Frontal cortex (tissue), 4 donors: ENCODE data around the gene COL3A1. TPM values are rescaled to one million over a fixed set of nuclear protein-coding genes. Genes with fewer than 3 reads are reported as not detected.
A peak's percentile ranks its signal among the peaks of the same experiment; 100 is the strongest.

Experiments
- DNase-seq, 2 donors: peaks; one replicate each; pipeline ENCODE4 v3.0.0; 2012; ENCODE audit warnings: low spot score in 2 of 2
- FAIRE-seq: peaks from 2 replicates; lab custom pipeline; 2012; peaks lifted over from hg19 to GRCh38; lab: Jason Lieb, UNC
- total RNA-seq: library from RNA; depleted of rRNA; stranded (reverse); fragments of >200 nt; gene quantifications from one replicate; pipeline ENCODE4 v1.2.3, GENCODE V29; 2014
- donor health status: control.
- donor health status: control.
- donor health status: control.

COL3A1 gene
- 88.0 TPM for total RNA-seq

GRCh38 chr2:188974164-188974563, at the start of gene COL3A1:
Gene COL3A1, plus strand, starts transcription at chr2:188974373. Its CDS starts 117 bp downstream, at chr2:188974490.
- FAIRE-seq (no peak), DNase-seq (no peak)

DNA sequence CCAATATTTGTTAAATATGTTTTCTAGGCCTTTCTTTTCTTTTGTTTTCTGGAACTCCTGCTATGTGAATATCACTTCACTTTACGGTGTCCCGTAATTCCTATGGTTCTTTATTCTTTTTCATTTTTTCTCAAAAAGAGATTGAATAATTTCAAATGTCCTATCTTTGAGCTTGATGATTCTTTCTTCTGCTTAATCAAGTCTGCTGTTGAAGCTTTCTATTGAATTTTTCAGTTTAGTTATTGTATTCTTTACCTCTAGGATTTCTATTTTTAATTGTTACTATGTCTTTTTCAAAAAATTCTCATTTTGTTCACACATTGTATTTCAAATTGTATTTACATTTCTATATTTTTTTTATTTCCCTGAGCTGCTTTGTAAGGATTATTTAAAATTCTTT, 45.5 kb upstream of the COL3A1 start:
- FAIRE-seq = no peak
- DNase-seq = no peak

- DNase-seq = no peak
- no peak for FAIRE-seq
These were observed 42.8 kb upstream of the COL3A1 start for GRCh38 chr2:188931361-188931760.

- DNase-seq (no peak), FAIRE-seq (no peak)
These were observed 36.6 kb upstream of the COL3A1 start for GRCh38 chr2:188937228-188938220.

DNA sequence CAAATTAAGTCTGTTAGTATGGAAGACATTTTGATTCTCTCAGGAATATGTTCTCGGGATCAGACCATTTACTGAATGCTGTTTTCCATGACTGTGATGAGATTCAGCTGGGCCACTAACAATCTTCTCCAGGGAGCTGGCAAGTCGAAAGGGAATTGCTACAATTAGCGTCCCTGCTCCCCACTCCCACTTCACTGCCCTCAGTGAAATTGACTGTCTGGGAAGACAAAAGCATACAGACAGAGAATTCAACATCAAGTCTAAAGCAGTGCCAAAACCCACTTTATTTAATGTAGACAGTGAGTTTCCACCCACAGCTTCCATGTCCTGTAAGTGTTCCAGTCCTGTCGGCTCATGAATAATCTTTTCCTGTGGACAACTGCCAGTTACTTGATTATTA, 34.0 kb upstream of the COL3A1 start:
- FAIRE-seq = no peak
- DNase-seq = no peak

DNA sequence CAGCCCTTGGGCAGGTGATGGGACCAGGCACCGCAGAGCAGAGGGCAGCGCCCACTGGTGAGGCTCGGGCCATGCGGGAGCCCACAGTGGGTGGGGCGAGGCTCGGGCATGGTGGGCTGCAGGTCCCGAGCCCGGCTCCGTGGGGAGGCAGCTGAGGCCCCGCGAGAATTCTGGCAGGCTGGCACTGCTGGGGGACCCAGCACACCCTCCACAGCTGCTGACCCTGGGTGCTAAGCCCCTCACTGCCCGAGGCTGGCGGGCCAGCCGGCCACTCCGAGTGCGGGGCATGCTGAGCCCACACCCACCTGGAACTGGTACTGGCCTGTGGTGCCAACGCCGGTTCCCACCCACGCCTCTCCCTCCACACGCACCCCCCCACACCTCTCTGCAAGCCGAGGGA, 29.7 kb upstream of the COL3A1 start:
- DNase-seq = no peak
- FAIRE-seq = no peak

GRCh38 chr2:188949046-188949818, 24.9 kb upstream of the COL3A1 start:
- FAIRE-seq = no peak
- no peak for DNase-seq

- DNase-seq (no peak), FAIRE-seq (no peak)
These were observed 21.3 kb upstream of the COL3A1 start for GRCh38 chr2:188952901-188953300.

DNA sequence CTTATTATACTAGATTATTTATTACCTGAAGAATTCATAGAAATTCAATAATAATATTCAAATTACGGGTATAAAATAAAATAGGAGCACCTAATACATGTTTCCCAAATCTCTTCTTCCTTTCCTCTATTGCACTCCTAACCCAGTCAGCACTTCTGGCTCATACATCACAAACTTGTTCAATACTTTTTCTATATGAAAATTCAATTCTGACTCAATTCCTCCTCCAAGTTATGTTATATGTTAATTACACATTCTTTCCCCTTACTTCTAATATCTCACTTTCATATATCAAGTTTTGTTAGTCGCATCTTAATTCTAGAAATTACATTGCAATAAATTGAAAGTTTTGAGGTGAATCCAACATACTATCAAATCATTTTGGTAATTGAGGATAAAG, 17.9 kb upstream of the COL3A1 start:
- FAIRE-seq (no peak), DNase-seq (no peak)

DNA sequence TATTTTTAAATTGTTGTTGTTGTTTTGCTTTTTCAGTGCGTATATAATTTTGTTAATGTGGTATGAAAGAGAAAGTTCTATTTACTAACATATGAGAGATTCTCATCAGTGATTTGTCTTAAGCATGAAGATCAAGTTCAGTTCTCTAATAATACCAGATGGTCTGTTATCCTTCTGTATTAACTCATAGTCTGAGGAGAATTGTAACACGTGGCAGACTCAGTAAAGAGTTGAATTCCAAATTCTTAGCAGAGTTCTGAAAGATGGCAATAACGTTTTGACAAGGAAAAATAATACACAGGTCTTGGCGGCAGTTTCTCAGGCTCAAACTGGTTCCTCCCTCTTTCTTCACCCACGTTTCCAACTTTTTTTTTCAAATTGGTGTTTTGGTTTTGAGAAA, 17.2 kb upstream of the COL3A1 start:
- no peak for DNase-seq
- no peak for FAIRE-seq

DNA sequence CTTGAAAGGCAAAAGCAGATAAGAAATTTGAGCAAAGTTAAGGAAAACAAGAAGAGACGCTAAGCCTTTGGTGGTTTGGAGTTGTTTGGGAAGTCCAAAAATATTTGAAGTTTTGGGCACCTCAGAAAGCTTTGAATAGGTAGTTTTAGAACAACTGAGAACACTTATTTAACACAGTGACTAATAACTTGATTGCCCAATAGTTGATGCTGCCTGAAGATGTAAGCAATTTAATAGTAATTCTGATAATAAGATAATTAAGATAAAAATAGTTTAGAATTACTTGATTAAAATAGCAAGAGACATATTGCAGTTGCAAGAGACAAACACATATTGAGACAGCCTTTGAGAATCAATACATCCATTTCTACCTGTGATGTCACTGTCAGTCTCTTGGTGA, 16.5 kb upstream of the COL3A1 start:
- DNase-seq (no peak), FAIRE-seq (no peak)

- no peak for DNase-seq
- FAIRE-seq = no peak
These were observed 10.4 kb upstream of the COL3A1 start for GRCh38 chr2:188963741-188964140.

- no peak for FAIRE-seq
- DNase-seq = no peak
These were observed 9.1 kb upstream of the COL3A1 start for GRCh38 chr2:188964976-188965546.

- no peak for DNase-seq
- FAIRE-seq = no peak
These were observed 8.6 kb upstream of the COL3A1 start for GRCh38 chr2:188965563-188965962.

DNA sequence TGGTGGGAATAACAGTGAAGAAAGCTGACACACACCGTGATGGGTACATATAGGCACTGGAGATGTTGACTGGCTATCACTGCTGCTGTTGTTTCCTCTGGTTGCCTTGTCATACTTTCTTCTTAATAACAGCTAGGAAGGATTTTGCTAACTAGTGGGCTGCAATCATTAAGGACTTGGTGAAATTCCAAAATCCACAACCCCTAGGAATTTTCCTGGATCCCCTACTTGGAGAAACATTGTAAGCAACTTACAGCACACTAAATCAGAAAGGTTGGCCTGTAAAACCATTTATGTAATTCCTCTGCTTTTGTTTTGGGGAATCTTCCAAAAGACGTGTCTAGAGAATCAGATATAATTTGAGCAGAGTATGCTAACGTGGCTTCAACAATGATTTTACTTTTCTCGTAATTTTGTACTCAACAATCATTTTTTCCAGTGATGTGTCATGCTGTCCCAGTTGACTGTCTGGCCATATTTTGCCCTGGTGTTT, 8.0 kb upstream of the COL3A1 start:
- FAIRE-seq (no peak), DNase-seq (no peak)

GRCh38 chr2:188966728-188967440, 7.3 kb upstream of the COL3A1 start:
- FAIRE-seq = peak; percentile 63
- no peak for DNase-seq

DNA sequence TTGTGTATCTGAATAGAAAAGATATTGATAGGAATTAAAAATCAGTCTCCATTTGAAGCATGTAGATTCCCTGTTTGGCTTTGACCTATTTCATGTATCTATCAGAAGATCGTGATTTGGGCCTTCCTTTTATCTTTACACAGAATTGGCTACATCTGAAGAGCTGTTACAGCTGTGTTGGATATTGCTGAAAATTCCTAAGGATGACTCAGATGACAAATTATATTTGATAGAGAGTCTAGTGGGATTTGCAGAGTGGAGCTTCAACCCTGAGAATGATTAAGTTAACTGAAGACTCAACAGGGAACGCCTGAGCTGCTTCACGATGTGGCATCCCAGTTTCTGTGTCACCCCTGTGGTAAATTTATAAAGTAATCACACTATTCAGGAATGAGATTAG, 4.9 kb upstream of the COL3A1 start:
- no peak for FAIRE-seq
- DNase-seq = no peak

- no peak for FAIRE-seq
- no peak for DNase-seq
These were observed 4.5 kb upstream of the COL3A1 start for GRCh38 chr2:188969651-188970050.

- no peak for DNase-seq
- no peak for FAIRE-seq
These were observed 4.0 kb upstream of the COL3A1 start for GRCh38 chr2:188970211-188970610.

- FAIRE-seq (no peak), DNase-seq (no peak)
These were observed 2.7 kb upstream of the COL3A1 start for GRCh38 chr2:188971432-188971861.
